HG03460 (cell line): ENCODE results near the gene TOMM7.

Experiments used
- ATAC-seq: cut with Tn5 transposase; IDR thresholded peaks from one replicate; pipeline ENCODE4 v1.9.1; 2021; ENCODE audit not compliant: unreplicated experiment

The TOMM7 gene

GRCh38 chr7:22822486-22823141, at the start of gene TOMM7:
TOMM7 (minus strand) TSS chr7:22822849; CDS start chr7:22822779, 70 bp downstream.
- peak; percentile 77 for ATAC-seq

DNA sequence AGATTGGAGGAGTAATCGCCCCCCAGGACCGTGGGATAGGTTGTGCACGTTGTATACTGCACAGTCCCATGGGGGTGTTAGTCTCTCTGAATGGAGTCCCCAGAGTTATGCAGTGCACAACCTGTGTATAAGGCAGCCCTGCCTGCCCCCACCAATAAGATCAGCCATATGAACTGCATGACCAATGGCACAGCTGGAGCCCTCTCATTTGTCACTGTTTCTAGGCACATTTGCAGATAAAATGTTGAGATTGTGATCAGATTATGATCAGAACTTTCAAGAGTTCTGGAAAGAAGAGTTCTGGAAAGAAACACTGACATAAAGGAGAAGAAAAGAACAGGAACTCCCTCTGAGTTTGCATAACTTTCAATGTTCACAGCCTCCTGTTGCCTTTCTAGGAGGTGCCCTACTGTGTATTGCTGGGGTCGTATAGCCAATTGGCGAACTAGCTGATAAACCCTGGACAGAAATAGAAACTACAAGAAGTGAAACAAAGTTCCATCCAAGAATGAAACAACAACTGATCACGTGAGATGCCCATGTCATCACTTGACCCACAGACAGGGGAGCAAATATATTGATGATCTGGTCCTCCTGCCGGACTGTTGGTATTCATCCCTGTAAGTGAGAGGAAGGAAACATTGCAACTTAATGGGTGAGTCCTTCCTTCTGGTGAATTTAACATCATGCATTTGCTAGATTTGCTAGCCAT, 49.6 kb upstream of the TOMM7 start:
- ATAC-seq: peak; percentile 97

- ATAC-seq: no peak
Observed at GRCh38 chr7:22871661-22872060, 49.0 kb upstream of the TOMM7 start.

GRCh38 chr7:22868509-22868908, 45.9 kb upstream of the TOMM7 start:
- no peak for ATAC-seq

- no peak for ATAC-seq
Observed at GRCh38 chr7:22867589-22867988, 44.9 kb upstream of the TOMM7 start.

DNA sequence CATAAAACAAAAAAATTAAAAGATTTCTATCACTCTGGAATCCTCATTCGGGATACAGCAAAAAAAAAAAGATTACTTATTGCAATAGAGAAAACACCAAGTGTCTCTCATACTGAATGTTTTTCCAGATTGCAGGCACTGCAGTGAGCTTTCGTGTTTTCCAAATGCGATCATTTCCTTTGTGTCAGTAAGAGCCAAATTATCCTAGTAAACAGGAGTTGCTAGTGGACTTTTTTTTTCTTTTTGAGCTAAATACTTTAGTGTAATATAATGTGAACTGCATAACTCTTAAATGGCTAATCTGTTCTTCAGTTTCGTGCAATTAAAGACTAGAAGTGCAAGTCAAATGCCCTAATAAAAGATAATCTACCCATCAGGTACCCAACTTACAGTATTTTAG, 44.4 kb upstream of the TOMM7 start:
- no peak for ATAC-seq

DNA sequence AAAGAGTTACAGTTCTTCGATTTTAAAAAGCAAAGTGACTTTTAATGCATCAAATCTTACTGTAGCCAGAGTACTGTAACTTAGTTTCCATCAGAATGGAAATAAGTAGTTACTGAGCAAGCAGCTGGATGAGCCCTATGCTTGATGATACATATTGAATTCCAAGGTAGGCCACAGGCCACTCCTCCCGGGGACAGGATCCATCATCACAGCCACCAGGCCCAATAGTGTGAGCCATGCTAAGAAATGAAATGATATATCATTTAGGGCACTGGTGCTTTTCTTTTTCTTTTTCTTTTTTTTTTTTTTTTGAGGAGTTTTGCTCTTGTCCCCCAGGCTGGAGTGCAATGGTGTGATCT, 42.9 kb upstream of the TOMM7 start:
- ATAC-seq: no peak

- ATAC-seq: no peak
Observed at GRCh38 chr7:22864855-22865601, 42.4 kb upstream of the TOMM7 start.

- ATAC-seq: no peak
Observed at GRCh38 chr7:22864301-22864700, 41.7 kb upstream of the TOMM7 start.

- no peak for ATAC-seq
Observed at GRCh38 chr7:22863156-22863899, 40.7 kb upstream of the TOMM7 start.

- ATAC-seq: no peak
Observed at GRCh38 chr7:22861576-22861975, 38.9 kb upstream of the TOMM7 start.

- no peak for ATAC-seq
Observed at GRCh38 chr7:22860784-22861482, 38.3 kb upstream of the TOMM7 start.

- no peak for ATAC-seq
Observed at GRCh38 chr7:22860337-22860736, 37.7 kb upstream of the TOMM7 start.

GRCh38 chr7:22859641-22860290, 37.1 kb upstream of the TOMM7 start:
- no peak for ATAC-seq

GRCh38 chr7:22858640-22859561, 36.3 kb upstream of the TOMM7 start:
- ATAC-seq: no peak

- no peak for ATAC-seq
Observed at GRCh38 chr7:22858274-22858639, 35.6 kb upstream of the TOMM7 start.

- ATAC-seq: no peak
Observed at GRCh38 chr7:22856416-22856815, 33.8 kb upstream of the TOMM7 start.

GRCh38 chr7:22855049-22855392, 32.4 kb upstream of the TOMM7 start:
- ATAC-seq: no peak
